Activated CD8-positive, alpha-beta memory T cell treated with anti-CD3 and anti-CD28 coated beads, Interleukin-2, amount 50 U/mL, for 4 hours (primary cell): ENCODE data around the gene REV3L.

Source experiments
- DNase-seq: peaks from one replicate; pipeline ENCODE4 v3.0.0-alpha.2; 2020

The REV3L gene

DNA sequence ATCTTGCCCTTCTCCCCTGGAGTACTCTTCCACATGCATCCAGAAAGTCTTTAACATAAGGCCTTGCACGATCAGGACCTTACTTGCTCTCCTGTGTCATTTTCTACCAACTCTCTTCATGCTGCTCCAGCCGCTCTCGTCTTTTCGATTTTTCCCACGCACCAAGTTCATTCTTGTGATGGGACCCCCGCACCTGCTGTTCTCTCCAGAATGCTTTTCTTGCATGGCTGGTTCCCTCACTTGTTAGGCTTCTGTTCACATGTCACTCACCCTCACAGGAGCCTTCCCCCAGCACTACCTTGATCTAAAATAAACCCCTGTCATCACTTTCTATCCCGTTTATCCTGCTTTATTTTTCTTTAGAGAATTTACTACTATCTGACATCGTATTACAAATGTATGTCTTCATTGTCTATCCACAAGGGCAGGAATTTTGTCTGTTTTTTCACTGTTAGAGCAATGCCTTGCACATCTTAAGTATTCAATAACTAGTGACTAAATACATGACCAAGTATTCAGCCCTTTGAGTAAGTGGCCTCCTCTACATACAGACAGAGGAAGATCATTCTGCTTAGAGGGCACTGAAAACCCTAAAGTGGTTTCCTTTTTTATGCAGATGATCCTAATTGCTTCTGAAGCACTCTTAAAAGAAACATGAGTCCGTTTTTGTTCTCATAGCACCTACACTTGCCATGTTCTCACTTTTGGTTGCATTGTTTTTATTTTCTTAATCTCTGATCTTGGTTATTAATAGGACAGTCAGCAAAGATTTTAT is 228.8 kb downstream of the REV3L start:
- DNase-seq: no peak

DNA sequence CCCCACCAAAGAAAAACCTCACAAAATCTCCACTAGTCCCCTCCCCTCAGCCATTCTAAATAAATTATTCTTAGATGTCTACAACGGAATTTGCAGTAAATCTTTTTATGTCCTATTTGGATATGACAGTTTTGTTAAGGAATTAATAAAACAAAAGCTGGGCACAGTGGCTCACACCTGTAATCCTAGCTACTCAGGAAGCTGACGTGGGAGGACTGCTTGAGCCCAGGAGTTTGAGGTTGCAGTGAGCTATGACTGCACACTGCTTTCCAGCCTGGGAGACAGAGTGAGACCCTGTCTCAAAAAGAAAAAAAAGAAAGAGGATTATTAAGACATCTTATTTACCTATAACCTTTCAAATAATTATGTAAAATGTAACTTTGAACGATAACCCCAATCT is 230.3 kb downstream of the REV3L start:
- DNase-seq: no peak

DNA sequence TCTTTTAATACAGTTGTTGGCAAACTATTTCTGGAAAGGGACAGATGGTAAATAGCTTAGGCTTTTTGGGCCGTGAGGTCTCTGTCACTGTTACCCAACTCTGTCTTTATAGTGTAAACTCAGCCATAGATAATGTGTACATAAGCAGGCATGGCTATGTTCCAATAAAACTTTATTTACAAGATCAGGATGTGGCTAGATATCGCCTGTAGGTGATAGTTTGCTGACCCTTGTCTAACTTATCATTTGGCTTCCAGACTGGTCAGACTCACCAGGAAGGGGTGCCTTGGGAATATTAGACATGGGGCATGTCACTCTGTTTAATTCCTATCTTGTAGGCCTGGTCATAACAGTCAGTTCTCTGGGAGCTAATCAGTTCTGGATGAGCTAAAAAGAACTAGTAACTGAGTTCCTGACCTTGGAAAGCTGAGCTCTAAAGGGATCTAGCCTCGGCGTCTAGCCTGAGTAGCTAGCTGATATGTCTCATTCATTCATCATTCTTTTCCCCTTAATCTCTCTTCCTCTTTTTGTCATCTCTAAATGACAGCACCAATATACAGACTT is 232.1 kb downstream of the REV3L start:
- no peak for DNase-seq
